Activated naive CD8-positive, alpha-beta T cell (primary cell): Measurements from ENCODE around the gene FBXO30.

ENCODE experiments used
- H3K27ac Mint-ChIP-seq: one replicate; pipeline ENCODE4 v1.8.0; 2021; ENCODE audit warnings: mixed read lengths
- H3K27me3 Mint-ChIP-seq: one replicate; pipeline ENCODE4 v1.8.0; 2021; ENCODE audit warnings: mixed read lengths
- H3K36me3 Mint-ChIP-seq: one replicate; pipeline ENCODE4 v1.8.0; 2021; ENCODE audit warnings: mixed read lengths
- H3K4me1 Mint-ChIP-seq: one replicate; pipeline ENCODE4 v1.8.0; 2021; ENCODE audit warnings: low read depth, mixed read lengths
- H3K4me3 Mint-ChIP-seq: one replicate; pipeline ENCODE4 v1.8.0; 2021; ENCODE audit warnings: mild to moderate bottlenecking, mixed read lengths
- H3K9me3 Mint-ChIP-seq: one replicate; pipeline ENCODE4 v1.8.0; 2021; ENCODE audit warnings: low read depth, mixed read lengths

FBXO30 gene

DNA sequence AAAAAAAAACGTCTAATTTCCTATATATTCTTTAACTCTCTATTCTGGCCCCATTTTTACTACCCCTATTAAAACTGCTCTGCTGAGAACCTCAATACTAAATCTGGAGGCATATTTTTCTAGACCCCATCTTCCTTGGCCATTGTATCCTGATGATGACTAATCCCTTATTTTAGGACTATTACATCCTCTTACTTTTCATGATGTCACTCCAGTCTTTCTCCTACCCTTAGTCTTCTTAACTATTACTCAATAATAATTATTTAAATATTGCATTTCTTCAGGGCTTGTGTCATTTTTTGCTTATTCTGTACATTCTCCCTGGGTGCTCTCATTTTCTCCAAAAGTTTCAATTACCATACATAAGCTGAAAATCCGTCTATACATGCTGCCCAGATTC, 6.4 kb downstream of the FBXO30 start:
- Mint-ChIP-seq H3K4me3 (no peak overlapping the region), H3K36me3 (peaks cover 38% of the 10 kb centered on the region), H3K9me3 (no peaks in the 10 kb centered on the region), H3K27me3 (no peaks in the 10 kb centered on the region), H3K4me1 (peaks cover 23% of the 10 kb centered on the region), H3K27ac (no peak overlapping the region)

- peaks cover 42% of the 10 kb centered on the region for H3K36me3 Mint-ChIP-seq
- H3K9me3 Mint-ChIP-seq: no peaks in the 10 kb centered on the region
- no peak overlapping the region for H3K27ac Mint-ChIP-seq
Observed at GRCh38 chr6:145802141-145802540, 12.5 kb downstream of the FBXO30 start.

GRCh38 chr6:145801021-145801420, 13.6 kb downstream of the FBXO30 start:
- no peaks in the 10 kb centered on the region for H3K27me3 Mint-ChIP-seq
- no peaks in the 10 kb centered on the region for H3K4me1 Mint-ChIP-seq
- no peak overlapping the region for H3K4me3 Mint-ChIP-seq
- H3K36me3 Mint-ChIP-seq: peaks cover 38% of the 10 kb centered on the region
- H3K9me3 Mint-ChIP-seq: no peaks in the 10 kb centered on the region
- no peak overlapping the region for H3K27ac Mint-ChIP-seq

More at GRCh38 chr6:145802141-145802540, 12.5 kb downstream of the FBXO30 start:
- Mint-ChIP-seq H3K4me1 (no peaks in the 10 kb centered on the region), H3K27me3 (no peaks in the 10 kb centered on the region), H3K4me3 (no peak overlapping the region)

DNA sequence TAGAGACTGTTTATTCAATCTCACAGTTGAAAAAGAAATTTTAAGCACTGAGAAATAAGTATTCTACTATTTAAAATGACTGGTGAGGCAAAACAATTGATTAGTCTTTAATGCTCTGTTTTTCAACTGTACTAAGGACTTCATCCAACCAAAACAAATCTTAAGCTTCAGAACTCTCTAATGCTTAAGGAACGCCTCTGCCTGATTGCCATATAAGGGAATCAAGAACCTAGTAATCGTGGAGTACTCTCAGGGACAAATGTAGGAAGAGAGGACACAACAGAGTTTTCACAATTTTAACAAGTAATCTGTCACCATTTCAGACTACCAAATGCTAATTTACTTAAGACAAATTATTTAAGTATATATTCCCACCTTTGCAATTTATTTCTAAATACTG, 16.1 kb downstream of the FBXO30 start:
- Mint-ChIP-seq H3K36me3 (peaks cover 19% of the 10 kb centered on the region), H3K27me3 (no peaks in the 10 kb centered on the region)

DNA sequence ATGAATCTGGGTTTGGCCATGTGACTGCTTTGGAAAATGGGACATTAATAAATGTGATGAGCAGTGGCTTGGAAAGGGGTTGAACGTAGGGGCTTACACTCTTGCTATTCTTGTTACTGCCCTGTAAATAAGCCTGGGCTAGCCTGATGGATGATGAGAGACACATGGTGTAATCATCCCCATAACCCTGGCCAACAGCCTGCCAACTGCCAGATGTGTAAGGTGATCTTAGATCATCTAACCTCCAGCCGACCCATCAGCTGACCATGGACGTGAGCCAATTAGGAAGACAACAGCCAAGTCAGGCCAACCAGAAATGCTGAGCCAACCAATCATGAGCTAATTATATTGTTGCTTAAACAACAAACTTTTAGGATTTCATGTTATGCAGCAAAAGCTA, 25.2 kb downstream of the FBXO30 start:
- H3K27me3 Mint-ChIP-seq: no peaks in the 10 kb centered on the region
- no peaks in the 10 kb centered on the region for H3K4me1 Mint-ChIP-seq
- no peak overlapping the region for H3K4me3 Mint-ChIP-seq
- H3K9me3 Mint-ChIP-seq: peaks cover 7% of the 10 kb centered on the region
- no peak overlapping the region for H3K27ac Mint-ChIP-seq
- H3K36me3 Mint-ChIP-seq: peaks cover 24% of the 10 kb centered on the region

More for the DNA sequence above, 16.1 kb downstream of the FBXO30 start:
- Mint-ChIP-seq H3K4me1 (no peaks in the 10 kb centered on the region), H3K27ac (no peak overlapping the region), H3K4me3 (no peak overlapping the region), H3K9me3 (no peaks in the 10 kb centered on the region)

DNA sequence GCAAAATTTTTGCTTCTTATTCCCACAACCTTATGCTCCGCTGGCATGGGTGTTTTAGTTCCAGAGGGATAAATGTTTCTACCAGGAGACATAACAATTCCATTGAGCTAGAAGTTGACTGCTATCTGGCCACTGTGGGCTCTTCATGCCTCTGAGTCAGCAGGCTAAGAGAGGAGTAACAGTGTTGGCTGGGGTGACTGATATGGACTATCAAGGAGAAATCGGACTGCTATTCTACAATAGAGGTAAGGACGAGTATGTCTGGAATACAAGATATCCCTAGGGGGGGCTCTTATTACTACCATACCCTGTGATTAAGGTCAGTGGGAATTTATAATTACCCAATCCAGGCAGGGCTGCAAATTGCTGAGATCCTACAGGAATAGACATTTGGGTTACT, 26.9 kb downstream of the FBXO30 start:
- no peaks in the 10 kb centered on the region for H3K4me1 Mint-ChIP-seq
- no peaks in the 10 kb centered on the region for H3K27me3 Mint-ChIP-seq
- no peak overlapping the region for H3K27ac Mint-ChIP-seq
- H3K4me3 Mint-ChIP-seq: no peak overlapping the region
- H3K36me3 Mint-ChIP-seq: peaks cover 24% of the 10 kb centered on the region
- H3K9me3 Mint-ChIP-seq: peaks cover 13% of the 10 kb centered on the region

DNA sequence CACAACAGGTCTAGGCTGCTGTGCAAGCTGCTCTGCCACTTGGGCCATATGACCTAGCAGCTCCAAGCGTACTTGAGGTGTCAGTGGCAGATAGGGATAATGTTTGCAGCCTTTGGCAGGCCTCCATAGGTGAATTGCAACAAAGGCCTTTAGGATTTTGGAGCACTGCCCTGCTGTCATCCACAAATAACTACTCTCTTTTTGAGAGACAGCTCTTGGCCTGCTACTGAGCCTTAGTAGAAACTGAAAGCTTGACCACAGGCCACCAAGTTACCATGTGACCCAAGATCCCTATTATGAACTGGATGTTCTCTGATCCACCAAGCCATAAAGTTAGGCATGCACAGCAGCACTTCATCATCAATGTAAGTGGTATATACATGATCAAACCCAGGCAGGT, 29.9 kb downstream of the FBXO30 start:
- Mint-ChIP-seq H3K27ac (no peak overlapping the region), H3K36me3 (peaks cover 26% of the 10 kb centered on the region), H3K4me3 (no peak overlapping the region), H3K4me1 (no peaks in the 10 kb centered on the region), H3K27me3 (no peaks in the 10 kb centered on the region), H3K9me3 (peaks cover 24% of the 10 kb centered on the region)

GRCh38 chr6:145783796-145784195, 30.8 kb downstream of the FBXO30 start:
- Mint-ChIP-seq H3K36me3 (peaks cover 25% of the 10 kb centered on the region), H3K9me3 (peaks cover 23% of the 10 kb centered on the region), H3K4me3 (no peak overlapping the region), H3K27me3 (no peaks in the 10 kb centered on the region), H3K4me1 (no peaks in the 10 kb centered on the region), H3K27ac (no peak overlapping the region)

DNA sequence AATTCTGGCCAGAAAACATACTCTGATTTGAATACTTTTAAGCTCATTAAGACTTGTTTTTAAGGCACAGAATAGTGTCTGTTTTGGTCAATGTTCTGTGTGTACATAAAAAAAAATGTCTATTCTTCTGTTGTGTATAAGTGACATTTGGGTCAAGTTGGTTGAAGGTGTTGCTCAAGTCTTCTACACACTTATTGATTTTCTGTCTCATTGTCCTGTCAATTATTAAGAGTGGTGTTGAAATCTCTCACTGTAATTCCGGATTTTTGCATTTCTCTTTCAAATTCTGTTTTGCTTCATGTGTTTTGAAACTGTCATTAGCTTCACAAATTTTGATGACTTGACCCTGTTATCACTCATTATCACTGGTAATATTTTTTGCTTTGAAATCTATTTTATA, 41.7 kb downstream of the FBXO30 start:
- peaks cover 3% of the 10 kb centered on the region for H3K36me3 Mint-ChIP-seq
- H3K9me3 Mint-ChIP-seq: peaks cover 6% of the 10 kb centered on the region
- no peak overlapping the region for H3K27ac Mint-ChIP-seq
- no peak overlapping the region for H3K4me3 Mint-ChIP-seq
- no peaks in the 10 kb centered on the region for H3K4me1 Mint-ChIP-seq
- no peaks in the 10 kb centered on the region for H3K27me3 Mint-ChIP-seq

DNA sequence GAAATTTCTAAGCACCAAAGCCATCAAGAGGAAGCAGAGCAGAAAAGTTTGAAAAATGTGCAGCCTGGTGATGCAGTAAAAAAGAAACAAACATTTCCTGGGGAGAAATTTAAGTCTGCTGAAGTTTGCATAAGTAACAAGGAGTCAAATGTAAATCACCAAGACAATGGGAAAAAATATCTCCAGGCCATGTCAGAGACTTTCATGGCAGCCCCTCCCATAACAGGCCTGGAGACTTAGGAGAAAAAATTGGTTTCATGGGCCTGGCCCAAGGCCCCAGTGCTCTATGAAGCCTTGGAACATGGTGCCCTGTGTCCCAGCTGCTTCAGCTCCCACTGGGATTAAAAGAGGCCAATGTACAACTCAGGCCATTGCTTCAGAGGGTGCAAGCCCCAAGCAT, 49.1 kb downstream of the FBXO30 start:
- H3K9me3 Mint-ChIP-seq: no peaks in the 10 kb centered on the region

GRCh38 chr6:145763742-145764141, 50.9 kb downstream of the FBXO30 start:
- Mint-ChIP-seq H3K4me3 (no peak overlapping the region), H3K27me3 (no peaks in the 10 kb centered on the region), H3K27ac (no peak overlapping the region), H3K4me1 (no peaks in the 10 kb centered on the region), H3K9me3 (no peaks in the 10 kb centered on the region), H3K36me3 (no peaks in the 10 kb centered on the region)

More for the DNA sequence above, 49.1 kb downstream of the FBXO30 start:
- Mint-ChIP-seq H3K27ac (no peak overlapping the region), H3K27me3 (no peaks in the 10 kb centered on the region), H3K4me1 (no peaks in the 10 kb centered on the region), H3K4me3 (no peak overlapping the region), H3K36me3 (no peaks in the 10 kb centered on the region)

- H3K4me1 Mint-ChIP-seq: no peaks in the 10 kb centered on the region
- H3K27me3 Mint-ChIP-seq: no peaks in the 10 kb centered on the region
- H3K4me3 Mint-ChIP-seq: no peak overlapping the region
- no peaks in the 10 kb centered on the region for H3K9me3 Mint-ChIP-seq
- no peaks in the 10 kb centered on the region for H3K36me3 Mint-ChIP-seq
- no peak overlapping the region for H3K27ac Mint-ChIP-seq
Observed at GRCh38 chr6:145761584-145761983, 53.0 kb downstream of the FBXO30 start.

DNA sequence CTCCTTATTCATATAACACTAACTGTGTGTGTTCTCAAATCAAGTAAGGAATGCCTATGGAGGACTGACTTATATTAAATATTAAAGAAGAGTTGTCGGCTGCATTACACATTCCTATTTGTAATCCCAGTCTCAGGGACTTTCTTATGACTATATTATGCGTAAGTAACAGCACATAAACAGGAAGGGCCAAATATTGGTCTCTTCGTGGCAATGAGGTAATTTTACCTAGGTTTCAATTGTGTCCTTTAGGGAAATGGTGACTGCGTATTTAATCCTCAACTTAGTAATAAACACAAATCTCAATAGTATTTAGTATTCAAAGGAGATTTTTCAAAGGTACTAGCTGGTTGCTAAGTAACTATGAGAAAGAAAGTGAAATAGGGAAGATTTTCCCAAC, 56.5 kb downstream of the FBXO30 start:
- H3K4me3 Mint-ChIP-seq: no peak overlapping the region
- H3K27me3 Mint-ChIP-seq: peaks cover 2% of the 10 kb centered on the region
- no peak overlapping the region for H3K27ac Mint-ChIP-seq
- H3K36me3 Mint-ChIP-seq: peaks cover 2% of the 10 kb centered on the region
- no peaks in the 10 kb centered on the region for H3K4me1 Mint-ChIP-seq
- no peaks in the 10 kb centered on the region for H3K9me3 Mint-ChIP-seq

DNA sequence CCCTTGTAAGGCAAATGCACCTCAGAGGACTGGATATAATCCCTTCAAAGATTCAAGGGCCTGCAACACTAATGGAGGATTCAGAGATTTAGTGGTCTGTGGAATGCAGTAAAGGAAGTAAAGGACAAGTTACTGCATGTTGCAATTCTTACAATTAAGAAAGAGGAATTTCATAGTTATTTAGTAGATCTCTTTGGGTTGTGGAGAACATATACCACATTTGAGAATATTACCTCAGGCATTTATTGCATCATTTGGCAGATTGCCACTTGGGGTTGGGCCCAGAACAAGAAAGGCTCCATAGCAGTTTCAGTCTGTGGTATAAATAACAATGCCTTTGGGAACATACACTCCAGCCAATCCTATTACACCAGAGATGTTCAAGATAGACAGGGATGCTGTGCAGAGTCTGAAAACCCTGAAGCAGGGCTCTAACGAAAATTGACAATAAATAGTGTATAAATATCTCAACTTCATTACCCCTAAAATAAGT, 58.4 kb downstream of the FBXO30 start:
- no peak overlapping the region for H3K27ac Mint-ChIP-seq
- peaks cover 2% of the 10 kb centered on the region for H3K27me3 Mint-ChIP-seq
- no peaks in the 10 kb centered on the region for H3K4me1 Mint-ChIP-seq
- H3K4me3 Mint-ChIP-seq: no peak overlapping the region
- no peaks in the 10 kb centered on the region for H3K9me3 Mint-ChIP-seq
- H3K36me3 Mint-ChIP-seq: peaks cover 2% of the 10 kb centered on the region

GRCh38 chr6:145755682-145756081, 58.9 kb downstream of the FBXO30 start:
- no peaks in the 10 kb centered on the region for H3K9me3 Mint-ChIP-seq
- no peak overlapping the region for H3K4me3 Mint-ChIP-seq
- H3K4me1 Mint-ChIP-seq: no peaks in the 10 kb centered on the region
- no peak overlapping the region for H3K27ac Mint-ChIP-seq
- H3K27me3 Mint-ChIP-seq: peaks cover 2% of the 10 kb centered on the region
- H3K36me3 Mint-ChIP-seq: peaks cover 2% of the 10 kb centered on the region

- H3K4me3 Mint-ChIP-seq: no peak overlapping the region
- no peak overlapping the region for H3K27ac Mint-ChIP-seq
- peaks cover 5% of the 10 kb centered on the region for H3K4me1 Mint-ChIP-seq
- no peaks in the 10 kb centered on the region for H3K9me3 Mint-ChIP-seq
- peaks cover 15% of the 10 kb centered on the region for H3K36me3 Mint-ChIP-seq
- H3K27me3 Mint-ChIP-seq: peaks cover 2% of the 10 kb centered on the region
Observed at GRCh38 chr6:145752638-145753037, 62.0 kb downstream of the FBXO30 start.
